GM19395 (cell line): Measurements from ENCODE around the gene LINC00632.
"Not testable (repeated sequence)": the region's sequence is repeated elsewhere in the genome, so short reads cannot be mapped to it uniquely, and the experiment has no call there.

Experiments
- ATAC-seq: cut with Tn5 transposase; IDR thresholded peaks from one replicate; pipeline ENCODE4 v1.9.1; 2021; ENCODE audit warnings: mild to moderate bottlenecking, moderate library complexity; ENCODE audit not compliant: unreplicated experiment

Gene LINC00632

DNA sequence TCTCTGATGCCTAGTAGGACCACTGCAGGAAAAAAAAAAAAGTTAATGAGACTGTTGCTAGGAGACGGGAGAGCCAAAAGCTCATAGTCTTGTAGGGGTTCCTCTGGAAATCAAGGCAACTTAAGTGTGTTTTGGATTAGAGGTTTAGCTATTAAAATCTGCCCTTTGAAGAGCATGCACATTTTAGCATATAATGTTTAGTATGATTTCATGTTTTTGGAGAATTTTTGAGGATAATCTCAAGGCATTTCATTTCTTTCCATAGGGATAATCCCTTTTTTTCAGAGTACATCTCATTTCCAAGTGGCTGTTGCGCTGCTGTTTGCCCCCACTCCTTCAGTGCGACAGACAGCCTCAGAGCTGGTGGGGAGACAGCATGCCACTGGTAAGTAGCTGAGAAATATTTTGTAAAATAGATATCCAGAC is at the start of gene LINC00632:
Gene LINC00632 (plus strand): TSS at position 339 of the 426 bp plus-strand sequence.
- no peak for ATAC-seq

DNA sequence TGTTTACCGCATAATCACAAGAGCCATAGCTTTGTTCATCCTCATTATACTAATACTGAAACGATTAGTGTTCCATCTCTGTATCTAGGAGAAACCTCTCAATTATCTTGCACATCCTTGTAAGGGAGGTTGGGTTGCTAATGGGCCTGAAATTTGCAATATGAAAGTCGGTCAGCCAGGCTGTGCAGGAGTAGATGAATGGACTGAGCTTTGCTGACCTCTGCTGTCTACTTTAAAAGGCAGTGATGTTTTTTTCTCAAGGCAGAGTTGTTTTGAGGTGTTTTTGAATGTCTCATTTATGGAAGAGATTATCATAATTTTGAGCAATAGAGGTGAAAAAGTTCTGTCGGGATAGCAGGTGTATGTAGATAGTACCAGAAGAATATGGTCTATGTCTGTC is 47.9 kb upstream of the LINC00632 start:
- no peak for ATAC-seq

DNA sequence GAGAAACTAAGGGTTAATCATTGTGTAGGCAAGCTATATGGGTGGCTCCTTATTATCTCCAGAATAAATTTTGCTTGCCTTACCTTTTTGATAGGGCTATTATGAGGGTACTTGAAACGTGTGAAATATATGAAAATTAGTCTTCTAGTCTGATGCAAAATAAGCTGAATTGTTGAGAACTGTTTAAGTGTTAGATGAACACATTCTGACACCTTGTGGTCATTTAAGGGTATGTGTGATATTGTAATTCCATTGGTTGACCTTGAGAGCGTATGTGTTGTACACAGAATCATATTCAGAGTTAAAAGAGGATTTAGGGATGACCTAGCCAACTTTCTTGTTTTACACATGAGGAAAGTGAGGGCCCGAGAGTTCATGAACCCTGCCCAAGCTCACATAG is 44.6 kb upstream of the LINC00632 start:
- ATAC-seq: no peak

DNA sequence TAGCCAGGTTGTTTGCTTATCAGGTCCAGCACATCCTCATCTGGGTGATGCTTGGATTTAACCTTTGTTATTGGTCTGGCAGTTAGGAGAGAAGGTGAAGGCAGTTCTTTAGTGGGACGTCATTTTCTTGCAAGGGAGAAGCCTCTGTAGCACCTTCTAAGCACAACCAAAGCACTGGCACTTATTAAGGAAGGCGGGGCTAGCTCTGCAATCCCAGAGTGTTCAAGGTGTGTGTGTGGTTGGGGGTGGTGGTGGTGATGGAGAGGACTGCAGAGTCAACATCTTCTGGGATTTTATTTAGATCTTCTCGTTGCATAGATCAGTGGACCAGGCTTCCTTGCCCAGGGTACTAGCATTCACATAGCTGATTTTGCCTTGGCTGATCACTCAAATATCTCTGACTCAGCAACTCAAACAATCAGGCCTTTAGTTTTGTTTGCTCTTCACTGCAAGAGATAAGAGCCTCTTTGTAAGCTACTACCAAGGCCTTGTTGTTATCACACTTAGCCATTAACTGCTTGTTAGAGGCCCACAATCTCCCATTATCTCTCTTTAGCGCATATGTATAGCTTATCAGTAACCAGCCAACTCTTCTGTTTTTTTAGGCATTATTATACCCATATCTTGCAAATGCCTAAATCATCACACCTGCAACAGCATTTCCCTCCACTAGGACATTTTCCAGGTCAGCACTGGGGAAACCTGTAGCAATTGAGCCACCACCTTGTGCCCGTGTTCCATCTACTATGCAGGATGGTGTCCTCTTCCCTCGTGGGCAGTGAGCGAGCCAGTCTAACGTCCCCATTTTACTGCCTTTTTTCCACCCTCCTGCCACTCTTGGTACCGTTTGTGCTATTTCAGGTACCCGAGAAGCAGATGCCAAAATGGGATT is 36.5 kb upstream of the LINC00632 start:
- ATAC-seq: no peak

DNA sequence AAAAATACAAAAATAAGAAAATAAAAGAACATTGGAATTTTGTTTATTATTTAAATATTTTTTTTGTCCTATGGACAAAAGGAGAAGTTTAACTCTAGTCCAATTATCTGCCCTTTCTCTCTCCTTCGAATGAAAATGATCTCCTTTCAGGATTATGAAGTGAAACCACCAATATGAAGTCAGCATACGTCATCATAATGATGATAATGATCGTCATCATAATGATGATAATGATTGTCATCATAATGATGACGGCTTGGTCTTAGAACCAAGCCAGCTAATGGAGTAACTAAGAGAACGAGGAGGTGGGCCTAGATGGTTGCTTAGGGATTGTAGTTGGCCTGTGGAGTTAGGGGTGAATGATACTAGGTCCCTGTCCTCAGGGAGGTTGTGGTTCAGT is 21.9 kb upstream of the LINC00632 start:
- no peak for ATAC-seq

DNA sequence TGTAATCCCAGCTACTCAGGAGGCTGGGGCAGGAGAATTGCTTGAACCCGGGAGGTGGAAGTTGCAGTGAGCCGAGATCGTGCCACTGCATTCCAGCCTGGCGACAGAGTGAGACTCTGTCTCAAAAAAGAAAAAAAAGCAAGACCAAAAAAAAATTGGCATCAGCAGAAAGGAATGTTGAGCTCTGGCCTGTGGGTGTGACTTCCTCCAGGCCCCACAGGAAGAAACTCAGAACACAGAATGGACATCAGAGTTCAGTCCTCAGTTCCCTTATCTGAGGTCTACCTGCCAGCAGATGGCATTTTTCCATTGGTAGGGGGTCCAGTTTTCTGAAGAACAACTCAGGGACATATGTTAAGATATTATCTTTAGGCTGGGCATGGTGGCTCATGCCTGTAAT is 18.0 kb upstream of the LINC00632 start:
- ATAC-seq: not testable (repeated sequence)

DNA sequence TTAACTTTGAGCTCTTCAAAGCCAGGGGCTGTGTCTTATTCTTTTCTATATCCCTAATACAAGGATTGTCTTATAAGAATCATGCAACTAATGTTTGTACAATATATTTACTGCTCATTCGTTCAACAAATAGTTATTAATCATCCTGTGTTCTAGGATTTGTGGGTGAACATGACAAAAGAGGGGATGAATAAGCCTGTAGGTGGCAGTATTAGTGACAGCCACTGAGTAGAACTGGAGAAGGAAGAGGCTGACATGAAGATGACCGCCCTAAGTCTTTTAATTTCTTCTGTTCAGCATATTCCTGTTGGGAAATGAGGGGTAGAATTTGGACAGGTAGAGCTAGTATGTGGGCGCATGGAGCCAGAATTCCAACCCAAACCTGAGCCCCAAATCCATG is 11.9 kb upstream of the LINC00632 start:
- ATAC-seq: no peak

DNA sequence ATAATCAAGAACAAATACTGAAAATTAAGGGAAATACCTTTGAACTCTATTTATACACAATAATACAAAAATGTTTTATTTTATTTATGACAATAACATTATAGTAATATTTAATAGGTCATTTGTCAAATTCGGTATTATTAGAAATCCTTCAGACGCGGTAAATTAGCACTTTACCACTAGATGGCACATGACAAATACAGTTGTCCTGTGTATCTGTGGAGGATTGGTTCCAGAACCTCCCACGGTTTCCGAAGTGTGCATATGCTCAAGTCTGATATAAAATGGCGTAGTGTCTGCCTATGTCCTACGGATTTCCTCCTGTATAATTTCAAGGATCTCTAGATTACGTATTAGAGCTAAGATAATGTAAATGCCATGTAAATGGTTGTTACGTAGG is 8.1 kb upstream of the LINC00632 start:
- ATAC-seq: no peak

DNA sequence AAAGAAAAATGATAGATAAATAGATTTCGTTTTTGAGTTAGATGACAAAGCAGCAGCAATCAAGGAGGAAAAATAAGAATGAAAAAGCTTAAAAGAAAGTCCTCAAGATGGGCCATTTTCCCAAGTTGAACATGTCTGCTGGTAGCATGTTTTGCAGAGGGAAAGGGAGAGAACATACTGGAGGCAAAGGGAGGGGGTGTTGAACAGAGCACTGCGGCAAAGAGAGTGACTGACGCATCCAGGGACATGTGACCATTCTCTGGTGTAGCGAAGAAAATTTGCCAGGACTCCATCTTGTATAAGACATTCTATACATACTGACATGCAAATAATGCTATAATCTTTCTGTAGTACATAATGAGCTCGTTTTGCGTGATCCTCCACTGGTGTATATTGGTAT is 1.2 kb downstream of the LINC00632 start:
- no peak for ATAC-seq

DNA sequence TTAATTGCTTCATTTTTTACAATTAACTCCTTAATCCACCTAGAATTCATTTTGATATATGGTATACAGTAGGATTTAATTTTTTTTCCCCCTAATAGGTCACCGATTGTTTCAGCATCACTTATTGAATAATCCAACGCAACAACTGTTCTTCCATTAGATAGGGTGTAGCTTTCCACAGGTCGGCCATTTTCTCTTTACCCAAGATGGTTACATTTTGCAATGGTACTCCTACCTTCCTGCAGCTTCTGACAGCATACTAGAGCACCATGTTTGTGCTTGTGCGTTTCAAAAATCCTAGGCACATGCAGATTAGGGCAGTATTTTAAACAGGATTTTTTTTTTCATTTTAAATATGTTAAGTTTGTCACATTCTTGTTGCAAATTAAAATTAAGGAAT is 2.3 kb downstream of the LINC00632 start:
- ATAC-seq: no peak

DNA sequence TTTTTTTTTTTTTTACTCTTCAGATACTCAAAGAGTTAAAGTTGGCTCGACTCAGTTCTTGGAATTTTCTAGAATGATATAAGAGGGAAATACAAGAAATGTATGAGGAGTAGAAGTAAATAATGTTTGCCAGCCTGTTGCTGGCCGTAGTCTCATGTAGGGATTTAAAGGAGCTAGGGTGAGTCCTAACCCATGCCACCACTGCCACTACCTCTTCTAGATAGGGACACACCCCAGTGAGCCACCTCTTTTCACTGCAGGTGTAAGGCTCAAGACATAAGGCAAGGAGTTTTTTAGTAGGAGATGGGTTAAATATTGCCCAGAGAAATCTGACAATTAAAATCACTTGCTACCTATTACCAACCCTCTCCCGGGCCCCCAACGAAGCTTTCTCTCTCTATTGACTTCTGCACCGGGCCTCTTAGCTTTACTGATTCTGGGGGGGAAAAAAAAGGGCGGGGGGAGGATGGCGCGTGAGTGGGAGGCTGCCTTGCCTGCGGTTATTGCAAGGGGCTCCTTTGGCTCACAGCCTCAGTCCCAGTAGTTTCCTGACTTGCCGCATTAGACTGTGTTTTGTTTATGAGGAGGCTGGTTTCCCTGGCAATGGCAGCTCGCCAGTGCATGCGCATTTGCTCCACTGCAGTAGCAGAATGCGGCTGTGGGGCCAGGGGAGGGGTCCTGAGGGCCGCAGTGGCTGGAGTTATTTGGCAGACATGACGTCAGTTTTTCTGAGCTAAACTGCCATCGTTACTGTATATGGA is 3.0 kb downstream of the LINC00632 start:
- ATAC-seq: no peak

DNA sequence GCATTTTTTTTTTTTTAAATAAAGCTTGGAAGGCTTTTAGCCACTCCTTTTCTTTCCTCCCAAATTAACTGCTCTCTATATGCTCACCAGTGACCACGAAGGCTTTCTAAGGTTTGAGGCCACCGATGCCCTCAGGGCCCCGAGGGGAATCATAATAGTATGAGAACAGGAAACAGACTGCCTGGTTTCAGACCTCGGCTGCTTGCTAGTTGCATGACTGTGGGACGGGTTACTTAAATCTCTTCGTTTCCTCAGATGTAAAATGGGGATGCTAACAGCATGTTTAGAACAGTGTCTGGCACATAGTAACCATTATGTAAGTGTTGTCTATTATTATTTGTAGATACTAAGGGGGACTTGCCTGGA is 3.6 kb downstream of the LINC00632 start:
- ATAC-seq: no peak

DNA sequence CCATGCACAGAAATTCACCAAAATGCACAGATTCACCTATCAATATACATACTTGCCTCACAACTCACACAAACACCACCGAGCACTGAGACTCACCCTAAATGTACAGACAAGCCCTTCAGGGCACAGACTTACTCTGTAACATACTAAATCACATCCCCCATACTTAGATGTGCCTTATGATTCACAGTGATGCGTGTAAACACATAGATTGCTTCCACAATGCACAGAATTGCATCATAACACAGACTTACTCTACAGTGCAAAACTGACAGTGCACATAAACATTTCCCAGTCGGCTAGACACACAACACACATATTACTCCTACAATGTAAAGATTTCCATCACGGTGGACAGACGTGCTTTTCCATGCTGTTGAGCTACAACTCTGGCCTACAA is 6.2 kb downstream of the LINC00632 start:
- ATAC-seq: no peak

DNA sequence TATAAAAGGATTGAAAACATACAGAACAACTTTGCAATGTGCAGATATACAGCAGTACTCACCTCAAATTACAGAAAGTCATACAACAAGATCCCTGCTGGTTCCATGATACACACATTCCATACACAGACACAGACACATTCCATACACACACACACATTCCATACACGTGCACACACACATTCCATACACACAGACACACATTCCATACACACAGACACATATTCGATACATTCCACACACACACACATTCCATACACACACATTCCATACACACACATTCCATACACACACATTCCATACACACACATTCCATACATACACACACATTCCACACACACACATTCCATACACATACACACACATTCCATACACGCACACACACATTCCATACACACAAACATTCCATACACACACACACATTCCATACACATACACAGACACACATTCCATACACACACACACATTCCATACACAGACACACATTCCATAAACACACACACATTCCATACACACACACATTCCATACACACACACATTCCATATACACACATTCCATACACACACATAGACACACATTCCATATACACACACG is 13.7 kb downstream of the LINC00632 start:
- ATAC-seq: no peak

DNA sequence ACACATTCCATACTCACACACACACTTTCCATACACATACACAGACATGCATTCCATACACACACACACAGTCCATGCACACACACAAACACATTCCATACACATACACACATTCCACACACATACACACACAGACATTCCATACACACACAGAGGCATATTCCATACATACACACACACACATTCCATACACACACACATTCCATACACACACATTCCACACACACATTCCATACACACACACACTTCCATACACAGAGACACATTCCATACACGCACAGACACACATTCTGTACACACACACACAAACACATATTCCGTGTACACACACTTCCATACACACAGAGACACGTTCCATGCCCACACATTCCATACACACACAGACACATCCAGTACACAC is 14.8 kb downstream of the LINC00632 start:
- no peak for ATAC-seq

DNA sequence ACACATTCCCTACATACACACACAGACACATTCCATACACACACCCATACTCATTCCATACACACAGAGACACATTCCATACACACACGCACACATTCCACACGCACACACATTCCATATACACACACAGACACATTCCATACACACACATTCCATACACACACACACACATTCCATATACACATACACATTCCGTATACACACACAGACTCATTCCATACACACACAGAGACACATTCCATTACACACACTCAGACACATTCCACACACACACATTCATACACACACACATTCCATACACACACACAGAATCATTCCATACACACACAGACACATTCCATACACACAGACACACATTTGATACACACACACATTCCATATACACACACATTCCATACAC is 15.2 kb downstream of the LINC00632 start:
- no peak for ATAC-seq

DNA sequence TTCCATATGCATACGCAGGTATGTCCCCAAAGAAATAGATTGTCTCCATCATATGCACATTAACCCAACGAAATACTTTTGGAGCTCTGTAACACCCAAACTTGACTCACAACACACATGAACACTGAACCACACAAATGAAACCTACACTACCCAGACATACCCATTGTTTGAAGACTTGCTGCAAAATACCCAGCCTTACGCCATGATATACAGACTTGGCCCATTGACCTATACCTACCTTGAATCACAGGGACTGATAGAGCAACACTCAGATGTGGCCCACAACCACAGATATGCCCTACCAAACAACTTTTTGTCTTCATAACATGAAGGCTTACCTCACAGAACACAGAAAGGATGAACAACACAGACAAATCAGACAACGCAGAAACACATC is 15.9 kb downstream of the LINC00632 start:
- no peak for ATAC-seq

DNA sequence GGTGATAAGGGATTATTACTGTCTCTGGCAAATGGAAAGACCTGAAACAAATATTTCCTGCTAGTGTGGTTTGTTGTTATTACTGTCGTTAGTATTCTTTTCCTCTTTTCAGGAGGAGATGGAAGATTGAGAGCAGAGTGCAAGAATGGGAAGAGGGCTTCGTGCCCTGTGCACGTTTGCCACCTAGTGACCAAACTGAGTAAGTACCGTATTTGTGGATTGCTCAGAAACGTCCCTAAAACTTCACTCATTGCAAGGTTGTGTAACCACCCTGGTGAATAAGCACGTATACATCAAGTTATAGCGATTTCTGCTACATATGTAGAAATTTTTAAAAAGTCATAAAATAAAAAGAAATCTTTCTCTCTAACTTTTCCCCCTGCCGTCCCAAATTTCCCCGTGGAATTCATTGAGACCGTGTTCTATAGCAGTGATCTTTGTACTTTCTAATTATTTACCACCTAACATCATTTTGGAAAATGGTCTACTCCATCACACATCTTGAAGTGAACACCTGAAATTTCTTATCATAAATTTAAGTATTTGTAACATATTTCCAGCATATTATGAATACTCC is 24.3 kb downstream of the LINC00632 start:
- ATAC-seq: peak; percentile 94

DNA sequence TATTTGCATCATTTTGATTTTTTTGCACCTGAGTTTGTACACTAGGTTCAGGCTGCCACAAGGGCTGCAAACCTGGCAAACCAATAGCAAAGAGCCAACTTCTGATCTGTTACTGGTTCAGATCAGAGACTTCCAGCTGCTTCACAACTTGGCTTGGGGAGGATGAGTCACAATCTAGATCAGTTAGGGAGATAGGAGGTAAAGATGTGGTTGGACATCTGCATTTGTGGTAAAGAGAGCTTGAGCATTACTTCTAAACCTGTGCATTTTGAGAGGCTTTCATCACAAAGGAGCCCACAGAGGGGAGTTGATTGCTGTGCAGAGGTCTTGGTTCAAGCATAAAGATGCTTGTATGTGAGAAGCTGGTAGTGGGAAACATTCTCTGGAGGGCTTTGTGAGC is 34.5 kb downstream of the LINC00632 start:
- no peak for ATAC-seq

DNA sequence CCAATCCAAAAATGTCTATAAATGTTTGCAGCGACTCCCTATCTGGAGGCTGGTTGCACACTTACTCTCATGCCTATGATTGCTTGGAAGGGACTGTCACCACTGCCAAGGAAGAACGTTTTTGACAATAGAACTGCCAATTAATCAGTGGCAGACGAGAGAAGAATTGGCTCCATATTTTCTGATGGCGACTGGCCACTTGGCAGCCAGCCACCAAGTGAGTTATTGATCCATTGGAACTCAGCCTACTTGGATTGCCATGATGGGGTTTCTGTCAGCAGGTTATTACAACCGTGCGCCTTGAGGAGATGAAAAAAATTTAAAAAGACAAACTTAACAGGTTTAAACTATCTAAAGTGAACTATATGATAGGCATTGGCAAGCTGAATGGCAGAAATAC is 47.4 kb downstream of the LINC00632 start:
- no peak for ATAC-seq

DNA sequence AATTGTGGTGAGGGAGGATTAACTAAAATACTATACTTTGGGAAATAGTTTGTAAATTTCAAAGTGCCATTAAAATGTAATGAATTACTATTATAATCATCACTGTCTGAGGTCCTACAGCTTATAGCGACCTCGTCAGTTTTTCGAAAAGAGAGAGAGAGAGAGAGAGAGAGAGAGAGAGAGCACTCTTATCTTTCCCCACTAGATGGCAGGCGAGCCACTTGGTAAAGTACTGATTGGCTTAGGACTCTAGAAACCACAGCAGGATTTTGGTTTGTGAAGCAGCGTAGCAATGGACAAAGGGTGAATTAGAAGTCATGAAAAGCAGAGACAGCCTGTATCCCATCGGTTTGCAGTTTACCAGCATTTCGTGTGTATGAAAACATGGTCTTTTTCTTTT is 52.5 kb downstream of the LINC00632 start:
- ATAC-seq: peak; percentile 92
